Activated CD8-positive, alpha-beta memory T cell treated with anti-CD3 and anti-CD28 coated beads, Interleukin-2, amount 50 U/mL, for 1 hour (primary cell): ENCODE results near the gene RBMS3.

Experiments
- DNase-seq: peaks from one replicate; pipeline ENCODE4 v3.0.0-alpha.2; 2020; ENCODE audit errors: extremely low read depth

Gene RBMS3

DNA sequence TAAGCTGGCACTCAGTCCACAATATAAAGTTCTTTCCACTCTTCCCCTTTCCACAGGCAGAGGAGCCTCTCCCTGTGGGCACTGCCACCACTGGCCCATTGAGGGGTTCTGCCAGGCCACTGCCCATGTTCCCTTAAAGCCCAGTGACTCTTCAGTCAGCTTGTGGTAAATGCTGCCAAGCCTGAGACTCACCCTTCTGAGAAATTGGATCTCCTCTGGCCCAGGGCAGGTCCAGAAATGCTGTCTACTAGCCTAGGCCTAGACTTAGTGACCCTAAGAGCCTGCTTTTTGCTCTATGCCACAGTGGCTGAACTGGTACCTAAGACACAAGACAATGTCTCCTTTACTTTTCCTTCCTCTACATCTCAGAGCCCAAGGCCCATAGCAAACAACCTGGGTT, 295.8 kb downstream of the RBMS3 start:
- no peak for DNase-seq

GRCh38 chr3:29577250-29577649, 296.4 kb downstream of the RBMS3 start:
- no peak for DNase-seq

- DNase-seq: no peak
Measured at GRCh38 chr3:29581311-29581710, 300.4 kb downstream of the RBMS3 start.

DNA sequence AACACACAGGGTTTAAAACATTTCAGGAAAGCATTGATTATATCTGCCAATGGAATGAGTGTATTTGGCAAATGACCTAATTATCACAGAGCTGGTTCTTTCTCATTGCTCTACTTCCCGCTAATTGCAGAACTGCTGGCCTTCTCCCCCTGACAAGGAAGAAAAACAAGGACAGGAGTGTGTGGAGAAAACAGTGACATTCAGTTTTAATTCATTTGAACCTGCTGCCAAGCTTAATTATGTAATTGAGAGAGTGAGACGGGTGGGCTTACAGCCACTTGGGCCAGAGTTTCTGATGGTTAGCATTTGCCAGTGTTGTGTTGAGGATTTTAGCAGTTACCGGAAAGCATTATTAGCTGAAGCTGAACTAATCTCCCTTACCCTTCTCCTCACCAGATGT, 301.4 kb downstream of the RBMS3 start:
- DNase-seq: no peak

- no peak for DNase-seq
Measured at GRCh38 chr3:29583861-29584260, 303.0 kb downstream of the RBMS3 start.

- no peak for DNase-seq
Measured at GRCh38 chr3:29585368-29585767, 304.5 kb downstream of the RBMS3 start.

- no peak for DNase-seq
Measured at GRCh38 chr3:29587340-29587739, 306.5 kb downstream of the RBMS3 start.

GRCh38 chr3:29590012-29590411, 309.1 kb downstream of the RBMS3 start:
- no peak for DNase-seq

DNA sequence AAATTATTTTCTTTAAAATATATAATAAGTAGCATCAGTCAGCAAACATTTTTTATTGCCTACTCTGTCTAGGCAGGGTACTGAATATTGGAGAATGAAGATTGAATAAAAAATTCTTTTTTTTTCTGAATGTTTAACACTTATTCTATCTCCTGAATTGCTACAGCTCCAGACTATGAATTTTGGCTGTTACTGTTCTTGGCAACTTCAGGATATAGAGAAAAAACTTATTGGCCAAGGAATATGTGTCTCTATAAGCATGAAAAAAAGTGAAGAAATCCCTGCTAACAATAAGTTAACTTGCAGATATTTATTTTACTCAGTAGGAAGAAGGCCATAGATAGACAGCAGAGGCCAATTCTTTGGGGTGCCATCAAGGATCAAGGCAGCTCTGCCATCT, 309.6 kb downstream of the RBMS3 start:
- DNase-seq: no peak

GRCh38 chr3:29591579-29591978, 310.7 kb downstream of the RBMS3 start:
- DNase-seq: no peak

DNA sequence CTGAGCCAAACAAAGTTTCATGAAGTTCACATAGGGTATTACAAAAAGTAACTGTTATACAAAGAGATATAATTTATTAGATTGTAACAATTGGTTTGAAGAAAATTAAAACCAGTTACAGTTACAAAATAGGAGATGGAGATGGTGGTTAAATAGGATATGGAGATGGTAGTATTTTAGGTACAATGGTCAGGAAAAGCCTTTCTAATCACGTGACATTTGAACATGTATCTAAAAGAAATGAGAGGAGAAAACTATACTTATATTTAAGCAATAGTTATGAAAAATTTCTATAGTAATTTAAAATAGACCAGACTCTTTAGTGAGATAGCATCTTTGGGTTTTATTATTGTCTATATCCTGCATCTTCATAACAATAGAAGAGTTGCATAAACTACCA, 312.9 kb downstream of the RBMS3 start:
- DNase-seq: no peak

GRCh38 chr3:29594261-29594660, 313.4 kb downstream of the RBMS3 start:
- no peak for DNase-seq

DNA sequence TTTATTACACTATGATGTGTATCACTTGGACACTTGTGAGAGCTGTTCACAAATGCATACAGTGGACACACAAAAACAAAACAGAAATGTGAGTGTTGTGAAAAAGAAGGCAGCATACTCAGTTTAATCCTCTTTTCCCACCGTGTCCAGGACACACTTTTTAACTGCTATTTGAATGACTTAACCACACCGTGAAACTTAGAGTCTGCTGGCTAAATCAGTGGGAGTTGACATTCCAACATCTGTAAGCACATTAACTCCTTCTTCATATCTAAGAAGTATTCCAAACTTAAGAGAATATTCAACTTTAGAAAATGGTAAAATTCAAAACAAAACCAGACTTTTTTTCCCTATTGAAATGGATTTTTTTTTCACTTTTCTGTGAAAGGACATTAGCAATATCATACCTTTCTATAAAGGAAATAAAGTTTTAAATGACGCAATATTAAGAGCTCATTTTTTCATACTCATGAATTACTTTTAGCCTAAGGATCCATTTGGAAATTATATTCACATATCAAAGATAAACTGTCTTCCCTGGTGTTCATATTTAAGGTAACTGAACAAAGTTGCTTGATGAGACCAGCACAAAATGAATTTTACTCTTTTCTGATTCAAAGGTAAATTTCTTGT, 316.6 kb downstream of the RBMS3 start:
- no peak for DNase-seq

- no peak for DNase-seq
Measured at GRCh38 chr3:29601861-29602585, 321.2 kb downstream of the RBMS3 start.

DNA sequence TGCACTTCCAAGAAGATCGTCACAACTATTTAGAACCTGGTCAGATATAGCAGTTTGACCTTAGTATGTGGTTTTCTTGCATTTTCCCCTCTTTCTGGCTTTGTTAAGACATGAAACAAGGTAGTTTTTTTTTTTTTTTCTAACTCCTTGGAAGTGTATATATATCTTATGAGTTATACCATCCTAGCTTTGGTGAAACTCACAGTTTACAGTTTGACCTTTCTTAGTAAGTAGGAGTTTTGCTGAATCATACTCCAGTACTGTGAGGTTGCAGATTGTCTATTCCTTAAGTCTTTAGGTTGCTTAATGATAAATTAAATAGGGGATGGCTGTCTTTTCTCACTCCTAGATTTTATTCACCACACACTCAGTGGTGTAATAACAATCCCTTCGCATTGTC, 325.0 kb downstream of the RBMS3 start:
- no peak for DNase-seq

- DNase-seq: no peak
Measured at GRCh38 chr3:29606416-29606815, 325.5 kb downstream of the RBMS3 start.

DNA sequence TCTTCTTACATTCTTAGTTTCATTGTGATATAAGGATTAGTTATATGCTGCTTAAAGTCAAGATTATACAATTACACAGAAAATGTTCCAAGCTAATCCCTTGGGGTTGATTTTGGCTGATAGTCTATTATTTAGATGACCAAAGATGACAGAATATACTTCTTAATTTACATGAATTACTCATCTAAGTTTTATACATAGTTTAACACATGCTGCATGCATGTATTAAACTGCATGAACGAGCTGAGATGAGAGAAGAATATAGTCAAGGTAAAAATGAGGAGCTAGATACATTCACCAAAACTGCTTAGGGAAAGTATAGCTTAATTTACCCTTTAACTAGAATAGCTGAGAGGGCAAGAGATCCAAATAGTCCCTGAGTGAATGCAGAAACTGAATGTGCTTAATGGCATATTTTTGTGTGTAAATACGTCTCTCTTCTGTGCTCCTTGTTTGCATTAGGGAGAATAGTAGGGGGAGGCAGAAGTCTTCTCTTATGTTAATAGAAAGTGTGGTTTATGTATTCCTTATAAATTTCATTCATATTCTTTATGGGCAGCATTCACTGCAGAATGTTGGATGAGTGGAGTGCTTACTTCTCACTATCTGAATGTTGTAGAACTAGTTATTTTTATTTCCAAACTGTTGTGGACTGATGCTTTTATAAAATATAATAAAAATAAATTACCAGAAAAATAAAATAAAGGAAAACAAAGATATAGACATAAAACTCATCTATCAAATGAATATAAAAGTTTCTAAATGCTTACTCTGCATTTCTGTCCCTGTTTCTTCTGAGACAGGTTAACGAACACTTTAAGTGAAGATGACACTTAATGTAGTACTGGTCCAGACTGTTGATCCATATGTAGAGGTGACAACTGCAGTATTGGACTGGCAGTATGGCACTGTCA, 327.8 kb downstream of the RBMS3 start:
- DNase-seq: no peak

- no peak for DNase-seq
Measured at GRCh38 chr3:29609328-29609811, 328.5 kb downstream of the RBMS3 start.

DNA sequence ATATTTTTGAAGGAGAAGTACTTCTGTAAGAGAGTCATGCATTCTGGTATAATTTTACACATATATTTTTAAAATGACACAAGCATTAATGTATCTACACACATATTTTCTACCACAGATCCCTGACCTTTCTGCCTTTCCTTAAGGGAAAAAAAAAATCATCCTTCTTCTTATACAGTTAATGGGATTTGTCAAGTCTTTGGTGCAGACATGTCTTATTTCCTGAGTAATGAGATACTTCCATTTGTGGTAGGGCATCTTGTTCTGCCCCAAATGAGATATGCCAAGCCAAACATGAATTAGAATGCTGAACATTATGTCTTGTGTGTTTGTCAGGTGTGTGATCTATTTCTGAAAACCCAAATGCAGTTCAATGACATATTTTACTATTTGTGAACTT, 329.9 kb downstream of the RBMS3 start:
- DNase-seq: no peak

DNA sequence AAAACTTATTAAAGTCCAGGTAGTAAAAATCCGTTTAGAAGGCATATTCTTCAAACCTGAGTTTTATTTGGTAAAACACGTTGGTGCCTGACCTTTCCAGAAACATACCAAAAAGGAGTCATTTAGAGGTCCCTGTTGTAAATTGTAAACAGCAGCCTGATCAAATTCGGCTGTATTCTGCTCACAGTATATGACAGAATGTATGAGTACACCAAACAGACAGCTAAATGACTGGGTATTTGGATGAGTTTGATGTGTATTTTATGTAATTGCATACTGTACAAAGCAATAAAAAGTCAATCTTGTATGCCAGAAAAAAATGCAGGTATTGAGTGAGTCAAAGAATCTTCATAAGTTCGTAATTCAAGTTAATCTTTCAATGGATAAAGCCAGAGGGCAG, 330.4 kb downstream of the RBMS3 start:
- DNase-seq: no peak

GRCh38 chr3:29612536-29612935, 331.7 kb downstream of the RBMS3 start:
- no peak for DNase-seq

- no peak for DNase-seq
Measured at GRCh38 chr3:29614954-29615353, 334.1 kb downstream of the RBMS3 start.
